ENCODE results near the gene TRIM39.
A peak's percentile ranks its signal among the peaks of the same experiment; 100 is the strongest.

The TRIM39 gene

GRCh38 chr6:30327232-30327746, 562 bp downstream of the TRIM39 start:
- DNase-seq (ENCODE audit: low read depth): no peak

- DNase-seq (ENCODE audit: low read depth): no peak
These were observed 1.7 kb downstream of the TRIM39 start for GRCh38 chr6:30328397-30328796.

GRCh38 chr6:30329331-30329730, 2.6 kb downstream of the TRIM39 start:
- DNase-seq (ENCODE audit: low read depth): no peak

GRCh38 chr6:30331981-30332380, 5.3 kb downstream of the TRIM39 start:
- DNase-seq (ENCODE audit: low read depth): no peak

GRCh38 chr6:30334075-30334783, 7.5 kb downstream of the TRIM39 start:
- DNase-seq (ENCODE audit: low read depth): no peak

- DNase-seq (ENCODE audit: low read depth): no peak
These were observed 13.9 kb downstream of the TRIM39 start for GRCh38 chr6:30340589-30341054.

GRCh38 chr6:30341218-30341617, 14.5 kb downstream of the TRIM39 start:
- no peak for DNase-seq (ENCODE audit: low read depth)

- no peak for DNase-seq (ENCODE audit: low read depth)
These were observed 15.0 kb downstream of the TRIM39 start for GRCh38 chr6:30341728-30342127.

- DNase-seq (ENCODE audit: low read depth): no peak
These were observed 17.6 kb downstream of the TRIM39 start for GRCh38 chr6:30344191-30344867.

GRCh38 chr6:30344868-30345671, 18.3 kb downstream of the TRIM39 start, which contains the start of gene RPP21:
Gene RPP21, plus strand, starts transcription at chr6:30345156. Its CDS starts 16 bp downstream, at chr6:30345172.
- no peak for DNase-seq (ENCODE audit: low read depth)

GRCh38 chr6:30345852-30346251, 19.1 kb downstream of the TRIM39 start:
- DNase-seq (ENCODE audit: low read depth): no peak

- DNase-seq (ENCODE audit: low read depth): no peak
These were observed 22.2 kb downstream of the TRIM39 start for GRCh38 chr6:30348957-30349356.

GRCh38 chr6:30349421-30350177, 22.9 kb downstream of the TRIM39 start:
- no peak for DNase-seq (ENCODE audit: low read depth)

GRCh38 chr6:30350524-30350923, 23.8 kb downstream of the TRIM39 start:
- DNase-seq (ENCODE audit: low read depth): no peak

- no peak for DNase-seq (ENCODE audit: low read depth)
These were observed 25.8 kb downstream of the TRIM39 start for GRCh38 chr6:30352550-30352949.

GRCh38 chr6:30355281-30355680, 28.6 kb downstream of the TRIM39 start:
- DNase-seq (ENCODE audit: low read depth): no peak

GRCh38 chr6:30356536-30356935, 29.8 kb downstream of the TRIM39 start:
- no peak for DNase-seq (ENCODE audit: low read depth)

GRCh38 chr6:30357678-30358540, 31.2 kb downstream of the TRIM39 start:
- peak; percentile 73 for DNase-seq (ENCODE audit: low read depth)

- DNase-seq (ENCODE audit: low read depth): no peak
These were observed 32.5 kb downstream of the TRIM39 start for GRCh38 chr6:30359276-30359675.

- DNase-seq (ENCODE audit: low read depth): no peak
These were observed 33.4 kb downstream of the TRIM39 start for GRCh38 chr6:30360139-30360538.

- no peak for DNase-seq (ENCODE audit: low read depth)
These were observed 34.9 kb downstream of the TRIM39 start for GRCh38 chr6:30361661-30362060.
